HCT116 (cell line): ENCODE data around the gene STK24. TPM values are rescaled to one million over a fixed set of nuclear protein-coding genes. Genes with fewer than 3 reads are reported as not detected.

ENCODE experiments used
- ATAC-seq: fragments of 200-7000 bp; cut with Tn5 transposase; 2 replicates; pipeline ENCODE4 v1.9.1; 2020; ENCODE audit warnings: mild to moderate bottlenecking, moderate library complexity
- BruUV-seq: library from RNA; stranded (reverse); fragments of 400-500 nt; replicated peaks from 2 replicates; lab custom pipeline; 2021; lab: Mats Ljungman, UMichigan
- CTCF ChIA-PET: fragments of 300-600 bp; sonication (Branson Sonifier 250); formaldehyde crosslinking; loops from one replicate; lab custom pipeline; 2021; ENCODE audit warnings: antibody characterized with exemption; lab: Charles Lee
- POLR2A ChIA-PET: fragments of 300-600, 350-600 bp; sonication (Branson Sonifier 250); formaldehyde crosslinking; loops from one replicate; lab custom pipeline; 2021; ENCODE audit warnings: antibody characterized with exemption; lab: Charles Lee
- RAD21 ChIA-PET, 2 experiments: fragments of 300-600 bp; sonication (Branson Sonifier 250); formaldehyde crosslinking; loops; one replicate each; lab custom pipeline; 2023; ENCODE audit warnings: low total read pairs in 2 of 2; ENCODE audit not compliant: uncharacterized antibody in 2 of 2, unreplicated experiment in 2 of 2, low non-redundant PET in 1 of 2; lab: Charles Lee
- DNase-seq: peaks from one replicate; pipeline ENCODE4 v3.0.0-alpha.2; 2010; ENCODE audit warnings: low read depth, low spot score
- H2AFZ ChIP-seq: fragments of 200-600 bp; shearing (Covaris generic), sonication (generic); 2 replicates; pipeline ENCODE4 v1.6.1; 2017; ENCODE audit warnings: low read depth, mixed run types, mixed read lengths, antibody characterized with exemption, low read length; ENCODE audit not compliant: poor library complexity, severe bottlenecking
- H3K27ac ChIP-seq: 2 replicates; pipeline ENCODE4 v1.5.1; 2012; ENCODE audit warnings: low read depth, low read length
- H3K27me3 ChIP-seq: fragments of 200-600 bp; sonication (generic); 2 replicates; pipeline ENCODE4 v1.6.1; 2016; ENCODE audit warnings: mixed run types, low read length, mixed read lengths; ENCODE audit not compliant: insufficient read depth
- H3K36me3 ChIP-seq, 2 experiments: fragments of 200-500 bp in 1 of 2; fragments of 200-600 bp in 1 of 2; sonication (Bioruptor generic) in 1 of 2; sonication (generic) in 1 of 2; 2 replicates each; pipeline versions ENCODE4 v1.5.1 to v1.6.1; 2014 to 2016; ENCODE audit warnings: low read length in 2 of 2, inconsistent platforms in 1 of 2, mixed read lengths in 1 of 2, mixed run types in 1 of 2; ENCODE audit not compliant: insufficient read depth in 2 of 2, control insufficient read depth in 1 of 2
- H3K4me1 ChIP-seq, 2 experiments: fragments of 200-600 bp in 1 of 2; sonication (generic) in 1 of 2; 2 replicates each; pipeline versions ENCODE4 v1.5.1 to v1.6.1; 2012 to 2017; ENCODE audit warnings: low read length in 2 of 2, inconsistent platforms in 1 of 2, mild to moderate bottlenecking in 1 of 2, mixed read lengths in 1 of 2, mixed run types in 1 of 2, moderate library complexity in 1 of 2; ENCODE audit not compliant: insufficient read depth in 2 of 2, control insufficient read depth in 1 of 2
- H3K4me2 ChIP-seq: fragments of 200-600 bp; sonication (generic); 2 replicates; pipeline ENCODE4 v1.6.1; 2017; ENCODE audit warnings: mixed run types, low read length, mixed read lengths
- H3K4me3 ChIP-seq, 2 experiments: fragments of 200-600 bp in 1 of 2; sonication (generic) in 1 of 2; replicated peaks in 1 of 2; 2 replicates each; pipeline ENCODE4 v1.5.1; 2011 to 2016; ENCODE audit warnings: low read length in 2 of 2, control low read depth in 1 of 2, low read depth in 1 of 2, mild to moderate bottlenecking in 1 of 2, mixed read lengths in 1 of 2, mixed run types in 1 of 2
- H3K79me2 ChIP-seq: fragments of 200-600 bp; sonication (generic); 2 replicates; pipeline ENCODE4 v1.6.1; 2017; ENCODE audit warnings: mild to moderate bottlenecking, mixed run types, low read length, moderate library complexity, mixed read lengths; ENCODE audit not compliant: insufficient read depth
- H3K9ac ChIP-seq: fragments of 200-600 bp; sonication (generic); 2 replicates; pipeline ENCODE4 v1.6.1; 2016; ENCODE audit warnings: low read length, mixed read lengths
- H3K9me2 ChIP-seq: fragments of 200-600 bp; sonication (generic), shearing (Covaris generic); 2 replicates; pipeline ENCODE4 v1.6.1; 2017; ENCODE audit warnings: mixed run types, mild to moderate bottlenecking, moderate library complexity; ENCODE audit not compliant: insufficient read depth
- H3K9me3 ChIP-seq, 2 experiments: fragments of 200-500 bp in 1 of 2; fragments of 200-600 bp in 1 of 2; sonication (Bioruptor generic) in 1 of 2; sonication (generic) in 1 of 2; 2 replicates each; pipeline ENCODE4 v1.6.1; 2014 to 2017; ENCODE audit warnings: low read length in 2 of 2, mixed read lengths in 2 of 2, inconsistent platforms in 1 of 2, low read depth in 1 of 2, mild to moderate bottlenecking in 1 of 2, mixed run types in 1 of 2, moderate library complexity in 1 of 2; ENCODE audit not compliant: control insufficient read depth in 1 of 2, insufficient read depth in 1 of 2
- H4K20me1 ChIP-seq: fragments of 200-600 bp; sonication (generic), shearing (Covaris generic); 2 replicates; pipeline ENCODE4 v1.6.1; 2017; ENCODE audit warnings: mixed run types, mild to moderate bottlenecking, moderate library complexity; ENCODE audit not compliant: insufficient read depth
- ATF3 ChIP-seq: IDR thresholded peaks from 2 replicates; pipeline ENCODE4 v1.6.1; 2012
- CTCF ChIP-seq, 3 experiments: fragments of 200-600 bp in 1 of 3; sonication (generic) in 1 of 3; IDR thresholded peaks in 2 of 3; conservative IDR thresholded peaks in 1 of 3; 2 replicates each; pipeline ENCODE4 v1.5.1; 2012 to 2017; ENCODE audit warnings: low read depth in 2 of 3, low read length in 2 of 3, antibody characterized with exemption in 1 of 3, borderline replicate concordance in 1 of 3, control low read depth in 1 of 3, mild to moderate bottlenecking in 1 of 3, mixed read lengths in 1 of 3, mixed run types in 1 of 3, moderate library complexity in 1 of 3; ENCODE audit not compliant: insufficient read depth in 1 of 3
- EGR1 ChIP-seq: IDR thresholded peaks from 2 replicates; pipeline ENCODE4 v1.6.1; 2012; ENCODE audit warnings: low read depth
- EZH2 ChIP-seq: fragments of 200-600 bp; sonication (generic); IDR thresholded peaks from 2 replicates; pipeline ENCODE4 v1.6.1; 2017; ENCODE audit warnings: antibody characterized with exemption, mixed run types
- FOSL1 ChIP-seq: IDR thresholded peaks from 2 replicates; pipeline ENCODE4 v1.6.1; 2012; ENCODE audit warnings: low read depth
- SIN3A ChIP-seq: IDR thresholded peaks from 2 replicates; pipeline ENCODE4 v1.6.1; 2012; ENCODE audit warnings: low read depth
- TCF7L2 ChIP-seq: IDR thresholded peaks from 2 replicates; pipeline ENCODE4 v1.7.0; 2011; ENCODE audit warnings: borderline replicate concordance, inconsistent platforms; ENCODE audit not compliant: insufficient read depth, insufficient read length; ENCODE audit errors: extremely low read depth
- YY1 ChIP-seq: IDR thresholded peaks from 2 replicates; pipeline ENCODE4 v1.6.1; 2011; ENCODE audit warnings: low read length, low read depth, moderate library complexity, mild to moderate bottlenecking; ENCODE audit not compliant: insufficient replicate concordance; ENCODE audit errors: extremely low read depth
- ZFX ChIP-seq: fragments of 450-650 bp; IDR thresholded peaks from 2 replicates; pipeline ENCODE4 v1.6.1; 2017
- intact Hi-C: fragments of 100-400 bp; cut with micrococcal nuclease; formaldehyde crosslinking; loops from 2 replicates; pipeline ENCODE4 v1.10.0; 2022
- total RNA-seq: library from RNA; stranded (reverse); gene quantifications from one replicate; pipeline ENCODE4 v1.2.1, GENCODE V29; 2021; ENCODE audit not compliant: unreplicated experiment

The STK24 gene
- total RNA-seq, 1 experiment from 2014 or later = 137 TPM

DNA sequence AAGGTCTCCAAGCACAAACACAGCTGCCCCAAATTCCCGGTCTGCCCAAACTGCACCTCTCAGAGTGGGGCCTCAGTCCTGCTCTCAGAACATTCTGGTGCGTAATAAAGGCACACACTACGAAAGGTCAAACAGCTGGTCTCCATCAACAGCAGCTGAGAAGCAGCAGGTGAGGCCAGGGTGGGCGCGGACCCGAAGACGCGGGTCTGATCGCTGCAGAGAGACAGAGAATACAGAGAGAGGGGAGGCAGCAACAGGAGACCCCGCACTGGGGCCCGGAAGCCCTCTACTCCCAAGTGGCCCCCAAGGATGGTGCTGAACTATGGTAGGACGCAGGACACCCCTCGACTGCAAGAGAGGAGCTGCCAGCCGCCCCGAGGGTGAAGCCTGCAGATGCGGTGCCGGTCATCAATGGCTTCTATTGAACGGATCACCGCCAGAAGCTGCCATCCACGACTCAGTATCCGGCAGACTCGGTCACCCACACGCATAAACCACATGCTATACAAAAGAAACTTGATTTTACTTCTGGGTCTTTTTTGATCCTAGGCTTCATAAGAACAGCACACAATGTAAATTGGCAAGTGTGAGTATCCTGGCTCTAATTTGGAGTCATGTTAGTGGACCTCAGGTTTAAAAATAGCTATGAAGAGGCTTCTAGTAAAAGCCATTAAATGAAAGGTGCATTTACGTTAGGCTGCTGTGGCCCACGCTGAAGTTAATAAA is 33.4 kb downstream of the STK24 start:
- RAD21 ChIA-PET = interaction anchor here in 1 of 2 experiments (0.6 kb wide), 1 partner anchor 725 kb away, joined by 3 read pairs; no protein-coding TSS in a partner anchor
- Histone ChIP-seq H4K20me1 (peaks cover 24% of the 10 kb centered on the region; the same call in 1 of the 2 replicates), H3K4me1 (peaks cover 0 to 4% of the 10 kb centered on the region in 2 experiments; a peak in 1 of 4 replicates), H3K9me3 (no peaks in the 10 kb centered on the region), H3K9me2 (no peaks in the 10 kb centered on the region), H3K79me2 (peaks cover 96% of the 10 kb centered on the region), H3K4me2 (no peak overlapping the region), H3K9ac (no peak overlapping the region), H3K27me3 (no peaks in the 10 kb centered on the region), H2AFZ (no peak overlapping the region), H3K27ac (no peak overlapping the region), H3K36me3 (0 out of 4 replicates have a peak, but pooled peaks cover 0 to 2% of the 10 kb centered on the region in 2 experiments), H3K4me3 (no peak overlapping the region)
- DNase-seq (no peak), ATAC-seq (no peak)
- CTCF ChIA-PET = no interaction called here
- POLR2A ChIA-PET = no interaction called here
- intact Hi-C loops = no loop called here
- TF ChIP-seq ZFX (no peak), EZH2 (no peak), ATF3 (no peak), EGR1 (no peak), YY1 (no peak), CTCF (IDR thresholded peaks at IDR 0.05 in 2 of 3, conservative IDR thresholded peaks at IDR 0.05 in 1 of 3; ENCODE audit: borderline replicate concordance in 1 of 3, insufficient read depth in 1 of 3, low read depth in 2 of 3, low read length in 2 of 3) (no peak), FOSL1 (no peak), SIN3A (no peak), TCF7L2 (no peak)
- no TSS peak for BruUV-seq
